NCI-H2081 (cell line): ENCODE results near the gene L2HGDH.
"Not testable (repeated sequence)": the region's sequence is repeated elsewhere in the genome, so short reads cannot be mapped to it uniquely, and the experiment has no call there.

Experiments
- DNase-seq, 2 experiments: peaks; one replicate each; lab custom pipeline; 2025; lab: John Stamatoyannopoulos, UW

The L2HGDH gene

GRCh38 chr14:50339178-50339804 is 27.3 kb upstream of the L2HGDH start:
- no peak for DNase-seq

DNA sequence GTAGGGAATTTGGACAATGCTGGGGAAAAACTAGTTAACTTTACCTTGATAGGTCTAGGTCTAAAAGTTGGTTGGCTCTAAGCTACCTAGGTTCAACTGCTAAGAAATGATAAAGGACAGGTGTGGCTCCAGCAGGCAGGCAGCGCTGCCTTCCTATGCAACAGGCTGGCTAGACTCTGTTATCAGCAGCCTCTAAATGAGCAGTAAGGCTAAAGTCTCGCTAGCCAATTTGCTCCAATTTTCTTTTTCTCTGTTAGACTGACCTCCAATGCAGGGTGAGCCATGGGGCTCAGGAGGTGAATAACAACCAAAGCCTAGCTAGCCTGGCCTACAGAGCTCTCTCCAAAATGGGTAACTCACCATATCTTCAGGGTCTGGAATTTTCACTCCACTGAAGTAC is 26.6 kb upstream of the L2HGDH start:
- DNase-seq: no peak

GRCh38 chr14:50335989-50336824 is 24.2 kb upstream of the L2HGDH start:
- peak; percentile 13 to 47 for DNase-seq

DNA sequence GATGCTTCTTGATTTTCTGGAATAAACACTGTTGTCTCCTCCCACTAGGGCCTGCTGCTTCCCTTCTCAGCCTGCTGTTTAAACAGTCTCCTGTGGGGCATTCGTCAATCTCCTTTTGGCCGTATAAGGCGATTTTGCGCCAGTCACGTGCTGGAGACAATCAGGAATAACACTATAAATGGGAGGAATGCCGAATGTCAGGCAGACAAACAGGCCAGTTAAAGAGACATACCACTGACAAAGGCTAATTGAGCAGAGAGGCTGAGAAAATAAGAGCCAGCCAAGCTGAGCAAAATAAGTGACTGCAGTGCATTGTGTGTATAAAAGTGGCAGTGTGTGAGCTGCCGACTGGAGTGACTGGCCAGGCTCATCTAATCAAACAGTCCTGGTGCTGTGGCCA is 23.4 kb upstream of the L2HGDH start:
- peak; percentile 88 to 96 for DNase-seq

DNA sequence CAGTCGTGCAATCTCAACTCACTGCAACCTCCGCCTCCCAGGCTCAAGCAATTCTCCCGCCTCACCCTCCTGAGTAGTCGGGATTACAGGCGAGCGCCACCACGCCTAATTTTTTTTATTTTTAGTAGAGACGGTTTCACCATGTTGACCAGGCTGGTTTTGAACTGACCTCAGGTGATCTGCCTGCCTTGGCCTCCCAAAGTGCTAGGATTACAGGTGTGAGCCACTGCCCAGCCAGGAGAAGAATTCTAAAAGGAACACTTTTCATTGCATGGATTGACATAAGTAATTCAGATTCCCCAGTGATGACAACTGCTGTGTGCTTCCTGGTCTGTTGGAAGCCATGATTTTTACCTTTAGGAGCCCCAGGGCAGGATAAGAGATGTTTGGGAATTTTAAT is 22.2 kb upstream of the L2HGDH start:
- DNase-seq: no peak

- no peak for DNase-seq
These were observed 21.0 kb upstream of the L2HGDH start for GRCh38 chr14:50333014-50333509.

- DNase-seq: no peak
These were observed 19.6 kb upstream of the L2HGDH start for GRCh38 chr14:50331596-50331995.

GRCh38 chr14:50321009-50321660 is 9.1 kb upstream of the L2HGDH start:
- DNase-seq: peak; percentile 73 to 81

- DNase-seq: no peak
These were observed 8.3 kb upstream of the L2HGDH start for GRCh38 chr14:50320283-50320682.

- DNase-seq: no peak
These were observed 7.7 kb upstream of the L2HGDH start for GRCh38 chr14:50319721-50320120.

GRCh38 chr14:50319293-50319692 is 7.3 kb upstream of the L2HGDH start:
- no peak for DNase-seq

- DNase-seq: peak; percentile 32 to 41
These were observed 6.1 kb upstream of the L2HGDH start for GRCh38 chr14:50318031-50318626.

DNA sequence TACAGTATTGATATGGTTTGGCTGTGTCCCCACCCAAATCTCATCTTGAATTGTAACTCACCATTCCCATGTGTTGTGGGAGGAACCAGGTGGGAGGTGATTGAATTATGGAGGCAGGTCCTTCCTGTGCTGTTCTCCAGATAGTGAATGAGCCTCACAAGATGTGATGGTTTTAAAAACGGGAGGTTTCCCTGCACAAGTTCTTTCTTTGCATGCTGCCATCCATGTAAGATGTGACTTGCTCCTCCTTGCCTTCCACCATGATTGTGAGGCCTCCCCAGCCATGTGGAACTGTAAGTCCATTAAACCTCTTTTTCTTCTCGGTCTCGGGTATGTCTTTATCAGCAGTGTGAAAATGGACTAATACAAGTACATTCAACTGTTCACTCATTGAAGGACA is 2.1 kb upstream of the L2HGDH start:
- not testable (repeated sequence) for DNase-seq

DNA sequence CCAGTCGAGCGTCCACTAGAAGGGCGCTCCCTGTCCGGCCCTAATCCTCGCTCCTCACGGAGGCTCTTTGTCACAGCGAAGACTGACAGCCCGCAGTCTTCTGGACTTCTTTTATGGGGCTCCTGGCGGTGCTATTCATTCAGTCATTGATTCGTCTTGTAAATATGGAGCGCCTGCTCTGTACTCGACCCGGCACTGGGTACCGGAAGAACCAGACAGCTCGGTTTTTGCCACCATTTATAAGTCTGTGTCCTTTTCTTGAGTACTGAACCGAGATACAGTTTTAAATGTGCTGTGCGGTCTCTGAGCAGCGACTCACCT is 665 bp upstream of the L2HGDH start:
- peak in 1 of 2 experiments; percentile 75 for DNase-seq

DNA sequence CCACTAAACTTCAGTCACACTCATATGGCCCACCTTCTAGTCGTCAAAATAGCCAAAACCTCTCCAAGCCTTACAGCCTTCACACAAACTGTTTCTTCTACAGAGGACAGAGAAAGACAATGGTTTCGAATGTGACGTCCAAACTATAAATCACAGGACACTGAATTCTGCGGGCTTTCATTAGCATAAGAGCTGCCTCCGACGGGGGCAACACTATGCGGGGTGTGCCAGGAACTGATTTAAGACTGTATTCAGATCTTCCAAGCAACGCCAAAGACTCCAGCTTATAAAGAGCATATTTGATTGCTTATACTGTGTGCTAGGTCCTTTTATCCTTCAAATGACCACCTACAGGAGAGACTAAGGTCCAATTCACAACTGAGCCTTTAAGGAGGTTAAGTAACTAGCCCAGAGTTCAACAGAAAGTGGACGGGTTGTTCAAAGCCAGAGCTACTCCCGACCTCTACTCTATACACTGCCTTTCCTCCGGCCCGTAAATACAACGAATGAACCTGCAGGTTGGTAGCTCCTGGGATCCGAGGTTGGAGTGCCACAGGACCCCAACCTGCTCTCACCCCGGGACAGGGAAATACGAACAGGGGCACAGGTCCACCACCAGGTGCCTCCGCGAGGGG is 575 bp downstream of the L2HGDH start:
- DNase-seq: peak; percentile 3 to 46

DNA sequence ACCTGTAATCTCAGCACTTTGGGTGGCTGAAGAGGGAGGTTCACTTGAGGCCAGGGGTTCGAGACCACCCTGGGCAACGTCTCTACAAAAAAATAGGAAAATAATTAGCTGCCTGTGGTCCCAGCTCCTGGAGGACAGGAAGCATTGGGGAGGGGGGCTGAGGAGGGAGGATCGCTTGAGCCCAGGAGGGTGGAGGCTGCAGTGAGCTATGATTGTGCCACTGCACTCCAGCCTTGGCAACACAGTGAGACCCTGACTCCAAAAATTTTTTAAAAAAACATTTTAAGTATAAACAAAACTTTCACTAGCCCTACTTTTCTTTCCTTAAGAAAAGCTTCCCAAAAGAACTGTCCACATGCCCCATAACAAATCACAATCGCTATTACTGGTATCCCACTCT is 1.6 kb downstream of the L2HGDH start:
- DNase-seq: peak in 1 of 2 experiments; percentile 2

DNA sequence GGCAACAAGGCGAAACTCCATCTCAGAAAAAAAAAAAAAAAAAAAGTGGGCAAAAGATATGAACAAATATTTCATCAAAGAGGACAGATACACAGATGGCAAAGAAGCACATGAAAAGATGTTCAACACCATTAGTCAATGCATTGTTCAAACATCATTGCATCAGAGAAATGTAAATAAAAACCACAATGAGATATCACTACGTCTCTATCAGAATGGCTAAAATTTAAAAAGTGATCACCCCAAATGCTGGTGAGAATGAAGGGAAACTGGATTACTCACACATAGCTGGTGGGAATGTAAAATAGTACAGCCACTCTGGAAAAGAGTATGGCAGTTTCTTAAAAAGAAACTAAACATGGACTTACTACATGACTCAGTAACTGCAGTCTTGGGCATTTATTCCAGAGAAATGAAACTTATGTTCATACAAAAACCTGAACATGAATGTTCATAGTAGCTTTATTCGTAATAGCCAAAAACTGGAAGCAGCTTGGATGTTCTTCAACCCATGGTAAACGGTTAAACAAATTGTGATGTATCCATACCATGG is 3.6 kb downstream of the L2HGDH start:
- no peak for DNase-seq

GRCh38 chr14:50303744-50304471 is 8.1 kb downstream of the L2HGDH start:
- no peak for DNase-seq

GRCh38 chr14:50301914-50302313 is 10.1 kb downstream of the L2HGDH start:
- no peak for DNase-seq

DNA sequence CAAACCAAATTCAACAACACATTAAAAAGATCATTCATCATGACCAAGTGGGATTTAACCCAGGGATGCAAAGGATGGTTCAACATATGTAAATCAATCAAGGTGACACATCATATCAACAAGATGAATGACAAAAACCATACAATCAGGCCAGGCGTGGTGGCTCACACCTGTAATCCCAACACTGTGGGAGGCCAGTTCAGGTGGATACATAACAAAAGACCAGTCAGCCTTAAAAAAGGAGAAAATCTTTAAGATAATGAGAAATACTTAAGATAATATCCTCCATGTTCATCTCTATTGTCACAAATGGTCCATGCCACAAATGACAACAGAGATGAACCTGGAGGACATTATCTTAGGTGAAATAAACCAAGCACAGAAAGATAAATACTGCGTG is 12.4 kb downstream of the L2HGDH start:
- no peak for DNase-seq

DNA sequence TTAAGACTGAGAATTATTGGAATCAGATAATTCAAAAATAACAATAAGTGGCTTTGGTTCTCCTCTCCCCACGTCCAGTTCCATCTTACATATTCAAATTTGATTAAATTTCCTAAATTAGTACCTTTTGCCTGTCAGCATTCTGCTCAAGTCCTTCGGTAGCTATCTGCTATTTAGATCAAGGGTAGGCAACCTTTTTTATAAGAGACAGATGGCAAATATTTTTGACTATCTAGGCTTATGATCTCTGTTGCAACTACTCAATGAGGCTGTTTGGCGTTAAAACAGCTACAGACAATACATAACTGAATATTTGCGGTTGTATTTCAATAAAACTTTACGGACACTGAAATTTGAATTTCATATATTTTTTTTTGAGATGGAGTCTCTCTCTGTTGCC is 21.7 kb downstream of the L2HGDH start:
- no peak for DNase-seq
